Measurements from ENCODE around the gene SLC6A8. TPM values are rescaled to one million over a fixed set of nuclear protein-coding genes. Genes with fewer than 3 reads are reported as not detected.
"Not testable (repeated sequence)": the region's sequence is repeated elsewhere in the genome, so short reads cannot be mapped to it uniquely, and the experiment has no call there.

The SLC6A8 gene
- total RNA-seq, 1 experiment from 2014 or later: 42.0 TPM

DNA sequence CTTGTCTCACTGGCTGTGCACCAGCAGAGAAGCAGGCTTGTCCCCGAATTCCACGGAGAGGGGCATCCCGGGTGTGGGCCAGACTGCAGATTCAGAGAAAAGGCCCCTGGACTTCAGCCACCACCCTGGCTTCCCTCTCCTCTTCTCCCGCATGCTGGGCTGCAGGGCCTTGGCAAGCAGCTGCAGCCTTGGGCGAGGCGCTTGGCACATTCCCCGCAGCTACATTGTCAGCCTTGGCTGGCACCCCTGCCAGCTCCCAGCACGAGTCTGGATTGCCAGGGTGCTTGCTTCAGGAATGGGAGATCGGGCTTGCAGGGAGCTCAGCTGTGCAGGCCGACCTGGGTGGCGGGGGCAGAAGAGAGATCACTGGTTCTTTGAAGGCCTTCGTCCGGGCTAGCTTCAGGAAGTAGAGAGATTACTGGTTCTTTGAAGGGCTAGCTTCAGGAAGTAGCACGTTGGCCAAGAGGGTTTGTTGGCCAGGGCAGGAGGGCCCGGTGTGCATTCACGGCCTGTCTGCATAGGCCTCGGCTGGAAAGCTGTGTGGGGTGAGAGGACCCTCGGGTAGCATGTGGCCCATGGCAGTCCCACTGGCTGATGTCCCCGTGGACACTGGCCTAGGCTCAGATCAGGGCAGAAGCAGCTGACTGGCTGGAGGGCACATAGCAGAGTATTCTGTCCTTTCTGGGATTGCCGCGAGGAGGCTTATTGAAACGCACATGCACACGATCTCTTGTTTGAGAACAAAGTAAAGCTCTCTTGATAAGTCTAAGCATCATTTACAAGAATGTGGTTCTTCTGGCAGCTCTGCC lies 39.6 kb downstream of the SLC6A8 start:
- no peak for DNase-seq (ENCODE audit: extremely low read depth, low read depth)

DNA sequence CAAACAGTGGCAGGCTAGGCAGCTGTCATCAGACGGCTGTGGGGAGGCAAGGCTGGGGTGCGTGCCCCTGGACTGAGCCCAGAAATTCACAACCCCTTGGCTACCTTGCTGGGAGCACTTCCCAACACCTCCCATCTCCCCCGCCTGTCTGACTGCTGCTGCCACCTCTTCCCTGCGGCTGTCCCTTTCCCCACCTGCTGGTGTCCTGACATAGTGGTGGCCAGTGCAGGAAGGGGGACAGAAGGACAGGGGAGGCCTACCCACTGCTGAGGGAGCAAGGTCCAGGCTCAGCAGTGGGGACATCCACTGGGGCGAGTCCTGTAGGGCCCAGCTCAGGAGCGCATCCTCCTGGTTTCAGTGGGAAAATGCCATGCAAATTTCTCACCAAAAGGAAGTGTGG lies 40.4 kb downstream of the SLC6A8 start:
- DNase-seq (ENCODE audit: extremely low read depth, low read depth): no peak

DNA sequence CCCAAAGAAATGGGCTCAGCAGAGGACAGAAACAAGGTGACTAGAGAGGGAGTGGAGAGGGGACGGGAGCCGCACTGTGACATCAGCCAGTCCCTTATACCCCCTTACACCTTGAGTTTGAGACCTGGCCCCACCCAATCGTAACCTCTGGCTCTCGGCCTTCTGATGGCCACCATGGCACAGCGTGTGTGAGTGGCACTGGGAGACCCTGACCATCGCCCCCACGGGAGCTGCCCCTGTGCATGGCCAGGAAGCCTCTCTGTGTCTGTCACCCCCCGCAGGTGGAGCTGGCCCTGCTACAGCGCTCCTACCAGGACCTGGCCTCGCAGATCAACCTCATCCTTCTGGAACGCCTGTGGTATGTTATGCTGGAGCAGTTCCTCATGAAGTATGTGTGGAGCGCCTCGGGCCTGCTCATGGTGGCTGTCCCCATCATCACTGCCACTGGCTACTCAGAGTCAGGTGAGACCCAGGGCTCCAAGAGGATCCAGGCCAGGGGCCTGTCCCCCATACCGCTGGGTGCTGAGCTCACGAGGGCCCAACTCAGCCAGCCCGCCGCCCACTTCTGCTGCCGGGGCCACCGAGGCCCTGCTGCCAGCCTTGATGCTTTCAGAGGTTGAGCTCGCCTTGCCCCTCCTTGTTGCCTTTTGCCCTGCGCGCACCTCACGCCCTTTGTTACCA lies 41.4 kb downstream of the SLC6A8 start:
- no peak for DNase-seq (ENCODE audit: extremely low read depth, low read depth)

DNA sequence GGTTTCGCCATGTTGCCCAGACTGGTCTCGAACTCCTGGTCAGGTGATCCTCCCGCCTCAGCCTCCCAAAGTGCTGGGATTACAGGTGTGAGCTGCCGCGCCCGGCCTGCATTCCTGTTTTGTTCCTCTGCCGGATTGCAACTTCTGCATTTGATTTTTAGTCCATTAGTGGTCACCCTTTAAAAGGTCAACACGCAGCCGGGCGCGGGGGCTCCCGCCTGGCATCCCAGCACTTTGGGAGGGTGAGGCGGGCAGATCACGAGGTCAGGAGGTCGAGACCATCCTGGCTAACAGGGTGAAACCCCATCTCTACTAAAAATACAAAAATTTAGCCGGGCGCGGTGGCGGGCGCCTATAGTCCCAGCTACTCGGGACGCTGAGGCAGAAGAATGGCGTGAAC lies 42.4 kb downstream of the SLC6A8 start:
- not testable (repeated sequence) for DNase-seq (ENCODE audit: extremely low read depth, low read depth)

- DNase-seq (ENCODE audit: extremely low read depth, low read depth): no peak
Measured at GRCh38 chrX:153731117-153731844, 43.6 kb downstream of the SLC6A8 start.

DNA sequence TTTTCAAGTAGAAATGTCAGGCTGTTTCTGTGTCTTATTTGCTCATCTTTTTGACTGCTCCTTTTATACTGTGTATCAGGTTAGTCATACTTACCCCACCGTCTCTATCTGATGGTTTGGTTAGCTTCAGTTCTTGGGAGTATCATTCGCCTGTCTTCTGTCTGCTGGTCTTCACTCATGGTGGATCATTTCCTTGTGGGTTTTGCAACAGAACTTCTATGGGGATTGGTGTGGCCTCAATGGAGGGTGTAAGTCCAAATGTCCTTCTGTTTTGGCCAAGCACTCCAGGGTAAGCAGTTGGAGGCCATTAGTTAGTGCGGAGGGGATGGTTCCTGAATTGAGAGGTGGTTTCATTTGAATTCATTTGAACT lies 44.1 kb downstream of the SLC6A8 start:
- no peak for DNase-seq (ENCODE audit: extremely low read depth, low read depth)

- DNase-seq (ENCODE audit: extremely low read depth, low read depth): no peak
Measured at GRCh38 chrX:153732401-153732800, 44.7 kb downstream of the SLC6A8 start.

DNA sequence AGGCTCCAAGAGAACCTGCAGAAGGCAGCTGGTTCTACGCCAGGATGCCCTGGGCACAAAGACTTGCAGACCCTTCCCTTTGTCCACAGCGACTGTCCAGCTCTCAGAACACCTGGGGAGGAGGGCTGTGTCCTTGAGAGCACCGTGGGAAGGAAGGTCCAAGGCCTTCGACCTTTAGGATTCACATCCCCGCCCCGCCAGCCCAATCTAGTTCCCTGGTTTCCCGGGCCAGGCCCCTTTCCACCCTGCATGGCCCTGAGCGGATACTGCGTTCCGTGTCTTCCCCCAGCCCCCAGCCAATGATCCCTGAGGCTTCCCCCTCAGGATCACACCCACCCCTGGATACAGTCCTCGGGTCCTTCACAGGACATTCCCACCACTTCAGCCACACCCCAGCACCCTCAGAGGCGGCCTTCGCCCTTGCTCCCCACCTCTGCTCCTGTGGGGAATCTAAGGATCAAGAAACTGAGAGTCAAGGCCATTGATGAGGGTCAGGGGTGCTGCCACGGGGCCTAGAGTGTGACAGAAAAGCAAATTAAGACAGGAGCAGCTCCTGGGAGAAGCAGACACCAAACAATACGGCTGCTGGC lies 46.0 kb downstream of the SLC6A8 start:
- DNase-seq (ENCODE audit: extremely low read depth, low read depth): no peak

- DNase-seq (ENCODE audit: extremely low read depth, low read depth): no peak
Measured at GRCh38 chrX:153734871-153735270, 47.1 kb downstream of the SLC6A8 start.

DNA sequence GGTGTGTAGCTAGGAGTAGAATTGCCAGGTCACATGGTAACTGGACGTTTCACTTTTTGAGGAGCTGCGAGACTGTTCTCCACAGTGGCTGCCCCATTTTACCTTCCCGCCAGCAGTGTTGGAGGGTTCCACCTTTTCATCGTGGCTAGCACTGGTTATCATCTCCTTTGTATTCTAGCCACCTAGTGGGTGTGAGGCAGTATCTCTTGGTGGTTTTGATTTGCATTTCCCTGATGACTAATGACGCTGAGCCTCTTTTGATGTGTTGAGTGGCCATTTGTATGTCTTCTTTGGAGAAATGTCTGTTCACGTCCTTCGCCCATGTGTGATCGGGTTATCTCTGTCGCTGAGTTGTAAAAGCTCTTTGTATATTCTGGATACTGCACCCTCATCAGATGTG lies 47.5 kb downstream of the SLC6A8 start:
- no peak for DNase-seq (ENCODE audit: extremely low read depth, low read depth)

DNA sequence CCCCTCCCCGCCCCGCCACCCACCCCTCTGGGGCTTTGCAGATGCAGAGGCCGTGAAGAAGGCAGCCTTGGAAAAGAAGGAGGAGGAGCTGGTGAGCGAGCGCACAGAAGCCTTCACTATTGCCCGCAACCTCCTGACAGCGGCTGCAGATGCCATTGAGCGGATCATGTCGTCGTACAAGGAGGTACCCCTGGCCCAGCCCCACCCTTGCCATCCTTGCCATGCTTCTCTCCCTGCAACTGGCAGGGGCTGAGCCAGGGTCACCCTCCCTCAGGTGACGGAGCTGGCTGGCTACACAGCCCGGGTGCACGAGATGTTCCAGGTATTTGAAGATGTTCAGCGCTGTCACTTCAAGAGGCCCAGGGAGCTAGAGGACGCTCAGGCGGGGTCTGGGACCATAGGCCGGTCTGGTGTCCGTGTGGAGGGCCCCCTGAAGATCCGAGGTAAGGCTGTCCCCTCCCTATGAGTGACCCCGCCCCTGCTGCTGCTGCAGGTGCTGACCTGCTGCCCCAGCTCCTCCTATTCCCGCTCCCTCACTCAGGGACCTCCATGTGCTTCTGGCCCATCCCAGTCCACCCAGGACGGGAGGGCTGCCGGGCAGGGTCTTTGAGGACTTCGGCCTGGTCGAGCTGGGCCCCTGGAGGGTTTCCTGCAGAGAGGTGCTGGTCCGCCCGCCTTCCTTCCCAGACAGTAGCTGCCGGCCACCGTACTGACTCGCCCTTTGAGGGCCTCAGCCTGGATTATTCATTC lies 48.5 kb downstream of the SLC6A8 start:
- no peak for DNase-seq (ENCODE audit: extremely low read depth, low read depth)

DNA sequence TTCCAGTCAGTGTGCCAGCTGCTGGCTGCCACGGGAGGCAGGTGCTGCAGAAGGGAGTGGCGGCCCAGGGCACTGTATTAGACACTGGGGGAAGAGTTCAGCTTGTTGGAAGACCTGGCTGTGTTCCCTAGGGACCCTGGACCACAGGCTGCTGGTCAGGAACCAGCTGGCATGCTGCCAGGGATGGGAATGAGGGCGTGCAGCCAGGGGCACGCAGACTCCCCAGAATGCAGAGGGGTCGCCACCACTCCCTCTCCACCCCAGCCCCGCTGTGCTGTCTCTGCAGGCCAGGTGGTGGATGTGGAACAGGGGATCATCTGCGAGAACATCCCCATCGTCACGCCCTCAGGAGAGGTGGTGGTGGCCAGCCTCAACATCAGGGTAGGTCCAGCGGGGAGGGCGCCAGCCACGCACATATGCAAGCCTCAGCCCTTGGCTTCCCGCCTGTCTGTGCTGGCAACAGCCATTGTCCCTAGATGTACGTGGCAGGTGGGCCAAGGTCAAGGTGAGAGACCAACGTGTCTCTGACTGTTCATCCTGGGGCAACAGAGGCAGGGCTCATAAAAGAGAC lies 49.2 kb downstream of the SLC6A8 start:
- no peak for DNase-seq (ENCODE audit: extremely low read depth, low read depth)

DNA sequence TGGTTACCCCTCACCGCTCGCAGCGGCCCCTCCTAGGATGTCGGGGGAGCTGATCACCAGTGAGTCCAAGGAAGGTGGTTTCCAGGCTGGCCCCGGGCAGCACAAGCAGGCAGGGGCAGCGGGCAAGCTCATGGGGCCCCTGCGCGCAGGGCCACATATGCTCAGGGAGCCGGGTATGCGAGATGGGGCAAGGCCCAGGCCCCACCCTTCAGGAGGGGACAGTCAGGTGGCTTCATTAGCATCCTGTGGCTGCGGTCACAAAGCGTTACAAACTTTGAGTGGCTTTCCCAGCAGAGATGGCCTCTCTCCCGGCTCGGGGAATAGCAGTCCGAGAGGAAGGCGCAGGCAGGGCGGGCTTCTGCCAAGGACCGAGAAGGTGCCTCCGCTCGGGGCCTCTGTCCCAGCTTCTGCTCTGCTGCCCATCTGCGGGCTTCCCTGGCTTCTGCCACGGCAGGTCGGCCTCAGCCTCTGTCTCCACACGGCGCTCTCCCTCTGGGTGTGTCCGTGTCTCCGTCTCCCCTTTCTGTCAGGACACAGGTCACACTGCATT lies 50.4 kb downstream of the SLC6A8 start:
- no peak for DNase-seq (ENCODE audit: extremely low read depth, low read depth)

DNA sequence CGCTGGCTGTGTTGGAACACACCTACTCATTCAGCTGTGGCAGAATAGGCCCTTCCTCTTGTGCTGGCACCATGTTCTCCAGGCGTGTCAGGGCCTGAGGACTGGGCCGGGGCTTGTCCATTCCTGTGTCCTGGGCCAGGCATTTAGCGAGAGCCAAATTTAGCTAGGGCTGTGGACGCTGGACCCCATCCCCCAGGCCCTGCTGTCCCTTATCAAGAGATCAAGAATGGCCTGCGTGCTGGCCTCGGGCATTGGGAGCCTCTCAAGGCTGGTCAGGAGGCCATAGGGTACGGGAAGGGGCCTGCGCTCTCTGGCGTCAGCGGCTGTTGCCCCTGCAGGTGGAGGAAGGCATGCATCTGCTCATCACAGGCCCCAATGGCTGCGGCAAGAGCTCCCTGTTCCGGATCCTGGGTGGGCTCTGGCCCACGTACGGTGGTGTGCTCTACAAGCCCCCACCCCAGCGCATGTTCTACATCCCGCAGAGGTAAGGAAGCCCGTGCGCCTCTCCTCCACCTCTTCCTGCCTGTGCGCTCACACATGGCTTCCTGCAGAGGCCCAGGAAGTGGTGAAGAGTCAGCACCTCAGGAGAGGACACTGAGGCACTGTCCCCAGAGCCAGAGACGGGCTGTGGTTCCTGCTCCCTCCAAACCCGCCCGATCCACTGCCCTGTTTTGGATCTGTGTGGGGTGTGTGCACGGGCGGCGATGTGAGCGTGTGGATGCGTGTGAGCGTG lies 52.2 kb downstream of the SLC6A8 start:
- DNase-seq (ENCODE audit: extremely low read depth, low read depth): no peak

GRCh38 chrX:153740631-153741222 lies 53.0 kb downstream of the SLC6A8 start:
- no peak for DNase-seq (ENCODE audit: extremely low read depth, low read depth)

DNA sequence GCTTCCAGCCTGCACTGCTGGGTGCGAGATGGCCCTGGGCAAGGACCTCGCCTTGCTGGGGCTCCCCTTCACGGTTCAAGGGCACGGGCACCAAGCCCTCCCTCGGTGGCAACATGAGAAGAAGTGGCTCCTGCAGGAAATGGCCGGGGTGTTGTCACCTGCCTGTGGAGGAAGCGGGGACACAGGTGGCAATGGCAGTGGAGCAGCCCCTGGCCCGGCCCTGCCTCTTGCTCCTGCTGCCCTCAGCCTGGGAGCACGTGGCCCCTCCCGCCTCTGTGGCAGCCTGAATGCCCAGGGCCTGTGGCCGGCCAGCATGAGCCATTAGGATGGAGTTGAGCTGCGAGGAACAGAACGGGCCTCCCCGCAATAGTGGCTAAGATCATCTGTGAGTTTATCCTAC lies 53.7 kb downstream of the SLC6A8 start:
- DNase-seq (ENCODE audit: extremely low read depth, low read depth): no peak

DNA sequence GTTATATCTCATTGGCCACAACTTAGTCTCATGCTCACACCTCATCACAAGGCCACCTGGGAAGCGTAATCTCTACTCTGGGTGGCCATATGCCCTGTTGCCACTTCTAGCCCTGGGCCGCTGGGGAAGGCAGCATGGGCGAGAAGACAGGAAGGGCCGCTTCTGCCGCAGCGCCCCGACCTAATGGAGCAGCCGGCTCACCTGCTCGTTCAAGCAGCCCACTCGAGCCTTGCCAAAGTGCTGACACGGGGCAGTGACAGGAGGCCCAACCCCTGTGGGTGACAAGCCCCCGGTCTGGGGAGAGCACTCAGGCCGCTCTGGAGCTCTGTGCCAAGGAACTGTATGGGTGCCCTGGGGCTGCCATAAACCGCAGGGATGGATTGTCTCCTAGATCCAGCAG lies 54.4 kb downstream of the SLC6A8 start:
- DNase-seq (ENCODE audit: extremely low read depth, low read depth): not testable (repeated sequence)

DNA sequence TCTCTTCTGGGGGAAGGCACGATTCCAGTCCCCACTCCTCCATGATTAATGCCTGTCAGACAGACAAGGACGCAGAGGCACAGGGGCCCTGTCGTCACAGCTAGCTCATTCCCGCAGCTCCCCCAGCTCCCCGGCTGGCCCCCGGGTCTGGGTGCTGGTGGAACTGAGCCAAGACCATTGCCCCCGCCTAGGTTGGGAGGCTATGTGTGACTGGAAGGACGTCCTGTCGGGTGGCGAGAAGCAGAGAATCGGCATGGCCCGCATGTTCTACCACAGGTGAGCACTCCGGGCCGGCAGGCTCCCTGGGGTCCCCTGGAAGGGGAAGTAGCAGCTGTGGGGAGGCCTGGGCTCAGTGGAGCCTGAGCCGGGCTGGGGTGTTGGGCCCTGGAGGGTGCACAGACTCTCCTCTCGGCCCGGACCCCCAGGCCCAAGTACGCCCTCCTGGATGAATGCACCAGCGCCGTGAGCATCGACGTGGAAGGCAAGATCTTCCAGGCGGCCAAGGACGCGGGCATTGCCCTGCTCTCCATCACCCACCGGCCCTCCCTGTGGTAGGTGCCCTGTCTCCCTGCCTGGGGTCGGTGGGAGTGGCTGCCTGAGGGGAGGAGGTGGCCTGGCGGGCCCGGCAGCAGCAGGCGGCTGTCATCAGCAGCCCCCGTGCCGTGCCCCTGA lies 55.2 kb downstream of the SLC6A8 start:
- not testable (repeated sequence) for DNase-seq (ENCODE audit: extremely low read depth, low read depth)
